HG02763 (cell line): Measurements from ENCODE around the gene PLCD3.
A peak's percentile ranks its signal among the peaks of the same experiment; 100 is the strongest.

ENCODE experiments used
- ATAC-seq: cut with Tn5 transposase; IDR thresholded peaks from one replicate; pipeline ENCODE4 v1.9.1; 2021; ENCODE audit warnings: mild to moderate bottlenecking, moderate library complexity; ENCODE audit not compliant: unreplicated experiment

Gene PLCD3

DNA sequence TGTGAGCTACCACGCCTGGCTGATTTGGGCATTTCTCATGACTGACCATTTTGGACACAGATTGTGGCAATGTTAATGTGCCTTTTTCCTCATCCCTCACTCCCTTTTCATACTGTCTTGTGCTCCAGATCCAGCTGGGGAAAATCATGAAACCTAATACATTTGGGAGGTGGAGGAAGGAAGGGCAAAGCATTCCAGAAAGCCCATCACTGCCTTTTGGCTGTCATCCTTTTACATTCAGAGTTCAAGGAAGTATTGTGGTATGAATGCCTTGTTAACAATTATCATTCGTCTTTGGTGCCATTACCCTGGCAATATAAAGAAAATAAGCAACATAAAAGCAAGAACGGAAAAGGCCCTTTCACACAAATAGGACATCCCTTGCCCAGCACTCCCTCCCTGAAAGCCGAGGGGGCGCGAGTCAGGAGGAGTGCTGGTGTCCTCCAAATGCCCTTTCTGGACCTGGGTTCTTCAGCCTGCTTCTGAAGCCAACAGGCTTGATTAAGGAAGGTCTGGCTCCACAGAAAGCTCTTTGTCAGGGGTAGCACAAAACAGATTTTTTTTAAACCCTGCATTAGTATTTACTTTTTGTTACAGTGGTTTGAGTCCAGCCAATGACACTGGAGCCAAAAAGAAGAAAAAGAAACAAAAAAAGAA, 51.1 kb downstream of the PLCD3 start:
- ATAC-seq, result no peak

DNA sequence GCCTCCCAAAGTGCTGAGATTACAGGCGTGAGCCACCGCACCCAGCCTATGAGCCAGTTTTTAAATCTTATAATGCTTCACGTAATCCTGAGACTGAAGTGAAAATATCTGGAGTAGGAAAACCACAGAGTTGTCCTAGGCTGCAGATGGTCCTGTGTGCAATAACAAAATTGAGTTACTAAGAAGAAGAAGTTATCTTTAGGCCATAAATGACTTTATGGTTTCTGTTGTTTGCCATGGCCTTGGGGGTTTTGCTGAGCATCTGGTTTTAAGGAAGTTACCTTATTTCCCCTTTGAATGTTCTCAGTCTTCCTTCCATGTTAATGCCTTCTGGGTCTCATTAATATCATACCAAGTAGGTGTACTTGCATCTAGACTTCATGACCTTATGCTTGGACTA, 54.7 kb downstream of the PLCD3 start:
- no peak for ATAC-seq

DNA sequence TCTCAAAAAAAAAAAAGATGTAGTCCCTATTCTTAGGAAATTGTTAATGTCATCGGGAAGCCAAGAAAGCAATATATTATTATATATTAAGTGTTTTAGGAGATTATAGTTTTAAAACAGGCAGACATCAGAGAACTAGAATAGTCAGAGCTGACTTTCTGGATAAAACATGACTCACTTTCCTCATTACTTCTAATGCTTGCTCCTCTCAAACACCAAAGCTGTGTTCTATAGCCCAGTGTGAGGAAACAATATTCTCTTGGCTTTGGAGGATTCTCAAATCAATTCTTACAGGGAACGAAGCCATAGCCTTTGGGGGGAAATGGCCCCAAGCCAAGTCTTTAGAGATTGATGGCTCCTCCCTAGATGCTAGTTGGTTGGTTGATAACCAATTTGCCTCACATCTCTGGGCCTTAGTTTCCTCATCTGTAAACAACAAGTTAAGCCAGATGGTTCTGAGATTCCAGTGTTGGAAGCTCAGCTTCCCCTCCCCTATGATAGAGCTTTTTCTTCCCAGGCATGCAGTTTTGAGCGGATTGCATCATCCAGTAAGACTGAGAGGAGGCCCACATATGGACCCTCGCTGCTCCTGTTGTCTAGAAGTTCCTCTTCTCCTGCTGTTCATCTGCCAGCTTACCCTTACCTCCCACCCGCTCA, 58.8 kb downstream of the PLCD3 start:
- no peak for ATAC-seq

DNA sequence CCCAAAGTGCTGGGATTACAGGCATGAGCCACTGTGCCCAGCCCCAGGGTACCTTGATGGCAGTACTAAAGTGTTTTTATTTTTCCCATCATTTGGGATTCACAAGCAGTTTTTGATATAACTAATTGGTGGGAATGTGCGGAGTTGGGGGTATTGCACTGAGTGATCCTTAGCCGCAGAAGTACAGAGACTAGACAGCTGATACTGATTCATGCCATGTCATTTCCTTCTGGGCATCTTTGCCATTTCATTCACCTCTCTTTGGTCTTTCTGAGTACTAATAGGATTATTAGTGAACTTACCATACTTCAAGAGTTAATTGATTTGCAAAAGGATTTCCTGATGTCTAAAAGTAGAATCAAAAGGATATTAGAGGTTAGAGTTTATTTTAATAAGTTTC, 61.5 kb downstream of the PLCD3 start:
- no peak for ATAC-seq

DNA sequence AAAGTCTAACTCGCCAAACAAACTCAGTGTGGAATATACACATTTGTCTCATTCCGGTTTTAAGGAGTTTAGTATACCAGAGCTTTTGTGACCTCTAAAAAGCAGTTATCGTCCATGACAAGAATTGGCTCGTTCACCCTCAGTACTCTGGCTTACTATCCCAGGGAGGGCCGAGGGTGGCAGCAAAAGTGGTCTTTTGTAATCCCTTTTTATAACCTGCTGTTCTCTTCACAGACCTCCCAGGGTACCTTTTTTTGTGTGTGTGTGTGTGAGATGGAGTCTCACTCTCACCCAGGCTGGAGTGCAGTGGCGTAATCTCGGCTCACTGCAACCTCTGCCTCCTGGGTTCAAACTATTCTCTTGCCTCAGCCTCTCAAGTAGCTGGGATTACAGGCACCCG, 62.3 kb downstream of the PLCD3 start:
- ATAC-seq, result no peak

DNA sequence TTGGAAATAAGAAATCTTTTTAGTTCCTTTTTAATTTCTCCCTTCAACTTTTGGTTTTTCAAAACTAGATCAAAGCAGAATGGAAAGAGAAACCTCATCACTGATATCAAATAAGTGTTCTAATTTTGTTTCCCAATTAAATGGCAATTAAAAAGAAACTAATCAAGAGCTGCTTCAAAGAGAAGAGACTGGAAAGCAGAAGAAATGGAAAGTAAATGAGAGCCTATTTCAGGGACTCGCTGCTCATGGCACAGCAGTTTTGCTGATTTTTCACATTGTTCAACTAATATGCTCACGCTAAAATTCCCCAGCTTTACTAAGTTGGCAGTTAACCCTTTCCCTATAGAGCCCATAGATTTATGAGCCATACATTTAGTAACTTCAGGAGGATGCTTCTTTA, 64.7 kb downstream of the PLCD3 start:
- no peak for ATAC-seq

DNA sequence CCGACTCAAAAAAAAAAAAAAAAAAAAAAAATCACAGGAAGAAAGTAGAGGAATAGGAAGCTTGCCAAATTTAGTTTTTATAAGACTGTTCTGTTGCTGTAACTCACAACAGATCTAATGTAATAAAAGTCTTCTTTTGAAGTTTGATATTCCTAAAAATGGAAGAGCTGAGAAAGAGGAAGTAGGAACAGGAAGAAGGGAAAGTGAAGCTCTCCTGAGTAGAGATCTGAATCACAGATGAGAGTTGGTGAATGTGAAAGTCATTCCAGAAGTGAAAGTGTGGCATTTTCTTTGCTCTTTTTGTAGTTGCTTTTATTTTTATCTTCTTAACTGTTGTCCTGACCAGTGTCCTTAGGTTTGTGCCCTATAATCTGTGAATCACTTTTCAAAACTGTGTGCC, 69.1 kb downstream of the PLCD3 start:
- ATAC-seq, result no peak

DNA sequence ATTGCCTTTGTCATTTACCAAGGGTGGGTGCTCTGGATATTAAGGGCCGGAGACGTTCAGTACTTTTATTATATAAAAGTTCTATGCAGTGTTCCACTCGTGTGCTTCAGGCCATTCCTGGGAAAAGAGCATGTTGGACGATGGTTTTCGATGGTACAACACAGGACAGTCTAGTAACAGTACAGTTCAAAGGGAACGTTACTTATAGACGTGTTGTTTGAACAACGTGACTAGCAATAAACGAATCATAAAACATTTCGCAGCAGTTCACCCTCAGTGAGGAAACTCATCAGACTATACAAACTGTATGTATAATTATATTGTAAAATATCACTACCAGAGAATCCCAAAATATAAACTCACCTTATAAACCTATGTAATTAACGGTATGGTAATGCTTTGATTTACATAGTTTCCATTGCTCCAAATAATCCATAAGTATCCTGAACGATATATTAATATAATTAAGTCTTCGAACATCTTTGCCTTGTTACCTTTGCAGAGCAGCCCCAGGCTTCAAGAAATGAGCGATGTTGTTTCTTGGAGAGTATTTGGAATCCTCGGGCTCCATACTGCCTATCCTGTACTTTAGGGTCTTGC, 70.6 kb downstream of the PLCD3 start:
- no peak for ATAC-seq

DNA sequence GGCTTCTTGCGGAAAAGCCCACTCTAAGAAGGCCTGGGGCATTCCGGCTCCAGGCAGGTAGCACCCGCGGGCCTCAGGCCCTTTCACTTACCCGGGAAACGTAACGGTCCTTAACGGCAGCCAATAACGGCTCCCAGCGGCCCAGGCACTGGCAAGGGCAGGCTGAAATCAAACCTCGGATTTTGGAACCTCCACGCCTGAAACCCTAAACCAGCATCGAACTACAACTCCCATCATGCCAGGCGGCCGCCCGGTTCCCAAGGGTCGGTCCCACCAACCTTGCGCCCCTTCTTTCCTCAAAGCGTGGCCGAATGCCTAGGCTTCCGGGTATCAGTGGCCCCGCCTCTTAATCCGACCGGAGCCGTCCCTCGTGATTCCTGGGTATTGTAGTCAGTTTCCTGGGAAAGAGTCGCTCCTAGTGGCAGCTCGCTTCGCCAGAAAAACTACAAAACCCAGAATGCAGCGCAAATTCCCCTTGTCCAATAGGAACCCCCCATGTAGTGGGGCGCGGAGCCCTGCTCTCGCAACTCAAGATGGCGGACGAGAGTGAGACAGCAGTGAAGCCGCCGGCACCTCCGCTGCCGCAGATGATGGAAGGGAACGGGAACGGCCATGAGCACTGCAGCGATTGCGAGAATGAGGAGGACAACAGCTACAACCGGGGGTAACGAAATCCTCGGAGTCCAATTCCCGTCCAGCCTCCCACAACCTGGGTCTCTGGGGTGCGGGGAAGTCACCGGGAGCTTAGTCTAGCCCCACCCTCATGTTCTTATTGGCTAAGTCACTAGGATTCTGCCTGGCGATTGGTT, 71.3 kb downstream of the PLCD3 start, which contains the start of gene NMT1:
Gene NMT1 (plus strand): TSS at position 521 of the 809 bp plus-strand sequence. CDS start 13 bp downstream, at position 534.
- peak; percentile 88 for ATAC-seq

DNA sequence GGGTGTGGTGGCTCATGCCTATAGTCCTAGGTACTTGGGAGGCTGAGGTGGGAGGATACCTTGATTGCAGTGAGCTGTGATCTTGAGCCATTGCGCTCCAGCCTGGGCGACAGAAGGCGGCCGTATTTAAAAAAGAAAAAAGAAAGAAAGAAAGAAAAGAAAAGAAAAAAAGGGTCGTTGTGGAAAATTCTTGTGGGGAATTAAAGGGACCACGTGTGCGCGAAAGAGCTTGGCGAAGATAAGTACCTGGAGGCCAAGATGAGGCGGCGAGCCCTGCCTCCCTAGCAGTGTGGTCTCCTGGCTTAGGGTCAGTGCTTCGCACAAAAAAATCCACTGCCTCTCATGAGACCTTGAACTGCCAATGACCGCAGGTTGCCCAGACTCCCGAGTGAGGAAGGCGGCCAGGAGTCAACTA, 71.9 kb downstream of the PLCD3 start:
- ATAC-seq, result peak; percentile 1
